ENCODE data around the gene RPP40.

RPP40 gene

GRCh38 chr6:4970739-4971395 lies 33.0 kb downstream of the RPP40 start:
- DNase-seq (ENCODE audit: extremely low read depth, low read depth): no peak
- no peak for TF ChIP-seq CTCF (IDR thresholded peaks at IDR 0.05; ENCODE audit: low read depth, low read length)

GRCh38 chr6:4969609-4970285 lies 34.1 kb downstream of the RPP40 start:
- no peak for TF ChIP-seq CTCF (IDR thresholded peaks at IDR 0.05; ENCODE audit: low read depth, low read length)
- DNase-seq (ENCODE audit: extremely low read depth, low read depth): no peak

- no peak for TF ChIP-seq CTCF (IDR thresholded peaks at IDR 0.05; ENCODE audit: low read depth, low read length)
- no peak for DNase-seq (ENCODE audit: extremely low read depth, low read depth)
These were observed 36.4 kb downstream of the RPP40 start for GRCh38 chr6:4967301-4968030.

- DNase-seq (ENCODE audit: extremely low read depth, low read depth): no peak
- no peak for TF ChIP-seq CTCF (IDR thresholded peaks at IDR 0.05; ENCODE audit: low read depth, low read length)
These were observed 38.1 kb downstream of the RPP40 start for GRCh38 chr6:4965562-4966389.

GRCh38 chr6:4964675-4965561 lies 38.9 kb downstream of the RPP40 start:
- no peak for DNase-seq (ENCODE audit: extremely low read depth, low read depth)
- TF ChIP-seq CTCF (IDR thresholded peaks at IDR 0.05; ENCODE audit: low read depth, low read length): no peak

- TF ChIP-seq CTCF (IDR thresholded peaks at IDR 0.05; ENCODE audit: low read depth, low read length): no peak
These were observed 40.9 kb downstream of the RPP40 start for GRCh38 chr6:4962905-4963304.

More at GRCh38 chr6:4962905-4963304, 40.9 kb downstream of the RPP40 start:
- DNase-seq (ENCODE audit: extremely low read depth, low read depth): no peak
